Memory B cell (primary cell): Measurements from ENCODE around the gene CA9.

Source experiments
- ATAC-seq: fragments of 150-1000 bp; cut with Tn5 transposase; 2 replicates; pipeline ENCODE4 v1.10.0; 2021; ENCODE audit warnings: low read depth, mild to moderate bottlenecking, moderate library complexity
- DNase-seq, 2 donors: peaks; one replicate each; pipeline ENCODE4 v3.0.0; 2022; ENCODE audit warnings: low spot score in 2 of 2
- H3K27ac Mint-ChIP-seq: one replicate; pipeline ENCODE4 v1.8.0; 2022; ENCODE audit warnings: mild to moderate bottlenecking, moderate library complexity, mixed read lengths
- H3K27me3 Mint-ChIP-seq: one replicate; pipeline ENCODE4 v1.8.0; 2022; ENCODE audit warnings: mixed read lengths
- H3K36me3 Mint-ChIP-seq: one replicate; pipeline ENCODE4 v1.8.0; 2022; ENCODE audit warnings: mild to moderate bottlenecking, mixed read lengths
- H3K4me1 Mint-ChIP-seq: one replicate; pipeline ENCODE4 v1.8.0; 2022; ENCODE audit warnings: mixed read lengths
- H3K4me3 Mint-ChIP-seq: one replicate; pipeline ENCODE4 v1.8.0; 2022; ENCODE audit warnings: mild to moderate bottlenecking, moderate library complexity, mixed read lengths
- H3K9me3 Mint-ChIP-seq: one replicate; pipeline ENCODE4 v1.8.0; 2022; ENCODE audit warnings: mixed read lengths

Gene CA9

DNA sequence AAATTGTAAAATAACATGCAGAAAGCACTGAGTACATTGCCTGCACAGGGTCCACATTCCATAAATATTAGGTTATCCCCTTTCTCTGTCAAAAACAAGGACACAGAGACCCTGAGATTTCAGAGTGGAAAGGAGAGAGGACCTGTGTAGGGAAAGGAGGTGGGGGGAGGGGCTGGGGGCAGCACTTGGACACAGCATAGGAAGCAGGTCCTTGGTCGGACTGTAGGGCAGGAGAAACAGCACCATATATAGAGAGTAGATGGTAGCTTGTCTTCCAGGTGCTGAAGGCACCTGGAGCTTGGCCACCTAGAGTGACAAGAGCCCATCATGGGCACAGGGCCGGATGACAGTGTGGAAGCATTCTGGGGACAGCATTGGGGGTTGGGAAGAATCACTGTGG, 13.6 kb downstream of the CA9 start:
- H3K27me3 Mint-ChIP-seq = no peaks in the 10 kb centered on the region
- no peaks in the 10 kb centered on the region for H3K36me3 Mint-ChIP-seq
- no peak for DNase-seq
- ATAC-seq = no peak
- peaks cover 12% of the 10 kb centered on the region for H3K4me1 Mint-ChIP-seq
- H3K9me3 Mint-ChIP-seq = no peaks in the 10 kb centered on the region
- H3K27ac Mint-ChIP-seq = no peak overlapping the region
- no peak overlapping the region for H3K4me3 Mint-ChIP-seq

DNA sequence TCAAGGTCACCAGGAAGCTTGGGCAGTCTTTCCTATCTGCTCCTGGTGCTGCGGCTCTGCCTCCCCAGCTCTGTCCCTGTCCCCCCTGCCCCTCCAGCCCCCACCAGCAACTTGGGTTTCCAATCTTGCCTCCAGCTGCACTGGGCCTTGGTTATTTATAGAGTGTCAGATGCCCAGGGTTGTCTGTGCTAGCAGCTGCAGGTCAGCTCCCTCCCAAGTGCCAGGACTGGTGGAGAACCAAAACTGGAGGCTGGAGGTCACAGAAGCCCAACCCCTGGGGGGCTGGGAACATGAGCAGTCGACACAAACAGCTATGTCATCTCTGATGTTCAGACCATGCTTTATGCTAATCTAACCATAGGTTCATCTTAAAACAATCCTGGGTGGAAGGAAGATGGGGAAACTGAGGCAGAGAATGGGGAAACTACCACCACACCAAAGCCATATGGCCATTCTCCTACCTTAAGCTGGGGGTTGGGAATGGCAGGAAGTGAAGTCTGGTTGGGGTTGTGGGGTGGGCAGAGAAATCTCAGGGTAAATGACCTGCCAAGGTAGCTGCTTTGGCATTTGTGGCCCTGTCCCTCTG, 14.3 kb downstream of the CA9 start:
- no peaks in the 10 kb centered on the region for H3K27me3 Mint-ChIP-seq
- no peaks in the 10 kb centered on the region for H3K9me3 Mint-ChIP-seq
- peaks cover 9% of the 10 kb centered on the region for H3K4me1 Mint-ChIP-seq
- no peaks in the 10 kb centered on the region for H3K36me3 Mint-ChIP-seq
- no peak for DNase-seq
- H3K4me3 Mint-ChIP-seq = no peak overlapping the region
- H3K27ac Mint-ChIP-seq = no peak overlapping the region
- no peak for ATAC-seq

DNA sequence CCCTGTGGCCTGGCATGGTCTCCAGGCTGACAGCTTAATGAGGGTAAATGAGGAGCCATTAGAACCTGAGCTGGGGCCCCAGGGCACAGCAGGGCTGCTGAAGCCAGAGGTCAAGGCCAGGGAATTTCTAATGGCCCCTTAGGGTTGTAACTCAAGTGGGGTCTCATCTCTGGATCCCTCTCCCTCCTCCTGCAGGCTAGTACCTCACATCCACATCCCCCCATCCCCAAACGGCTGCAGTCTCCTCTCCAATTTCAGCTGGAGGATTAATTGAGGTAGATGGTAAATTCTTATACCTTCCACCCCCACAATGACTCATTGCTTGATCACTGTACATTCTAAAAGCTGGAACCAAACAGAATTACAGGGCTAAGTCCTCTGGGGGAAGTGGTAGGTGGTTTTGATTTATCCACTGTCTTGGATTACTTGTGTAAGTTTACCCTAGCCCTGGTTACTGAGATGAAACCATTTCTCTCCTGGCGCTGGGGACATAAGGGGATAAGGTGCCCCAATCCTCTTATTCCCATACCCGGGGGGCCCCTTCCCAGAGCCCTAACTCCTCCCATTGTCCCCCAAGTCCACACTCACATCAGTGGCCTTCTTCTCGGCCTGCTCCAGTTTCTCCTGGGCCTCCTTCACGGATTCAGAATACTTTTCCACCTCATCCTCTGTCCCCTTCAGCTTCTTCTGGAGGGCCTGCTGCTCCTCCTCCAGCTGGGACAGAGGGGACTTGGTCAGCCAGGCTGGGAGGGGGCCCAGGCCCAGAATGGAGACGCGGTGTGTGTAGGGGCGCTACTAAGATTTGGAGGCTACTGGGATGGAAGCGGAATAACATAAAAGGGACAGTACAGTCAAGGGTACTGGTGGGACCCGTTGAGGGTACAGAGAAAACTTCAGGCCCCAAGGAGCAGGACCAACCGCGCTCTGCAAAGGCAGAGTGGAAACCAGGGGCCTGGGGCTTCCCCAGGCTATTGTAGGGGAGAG, 15.1 kb downstream of the CA9 start:
- no peaks in the 10 kb centered on the region for H3K27me3 Mint-ChIP-seq
- peaks cover 7% of the 10 kb centered on the region for H3K4me1 Mint-ChIP-seq
- no peaks in the 10 kb centered on the region for H3K36me3 Mint-ChIP-seq
- no peak overlapping the region for H3K27ac Mint-ChIP-seq
- ATAC-seq = no peak
- no peak for DNase-seq
- no peaks in the 10 kb centered on the region for H3K9me3 Mint-ChIP-seq
- peak overlapping the region; percentile 63 for H3K4me3 Mint-ChIP-seq

DNA sequence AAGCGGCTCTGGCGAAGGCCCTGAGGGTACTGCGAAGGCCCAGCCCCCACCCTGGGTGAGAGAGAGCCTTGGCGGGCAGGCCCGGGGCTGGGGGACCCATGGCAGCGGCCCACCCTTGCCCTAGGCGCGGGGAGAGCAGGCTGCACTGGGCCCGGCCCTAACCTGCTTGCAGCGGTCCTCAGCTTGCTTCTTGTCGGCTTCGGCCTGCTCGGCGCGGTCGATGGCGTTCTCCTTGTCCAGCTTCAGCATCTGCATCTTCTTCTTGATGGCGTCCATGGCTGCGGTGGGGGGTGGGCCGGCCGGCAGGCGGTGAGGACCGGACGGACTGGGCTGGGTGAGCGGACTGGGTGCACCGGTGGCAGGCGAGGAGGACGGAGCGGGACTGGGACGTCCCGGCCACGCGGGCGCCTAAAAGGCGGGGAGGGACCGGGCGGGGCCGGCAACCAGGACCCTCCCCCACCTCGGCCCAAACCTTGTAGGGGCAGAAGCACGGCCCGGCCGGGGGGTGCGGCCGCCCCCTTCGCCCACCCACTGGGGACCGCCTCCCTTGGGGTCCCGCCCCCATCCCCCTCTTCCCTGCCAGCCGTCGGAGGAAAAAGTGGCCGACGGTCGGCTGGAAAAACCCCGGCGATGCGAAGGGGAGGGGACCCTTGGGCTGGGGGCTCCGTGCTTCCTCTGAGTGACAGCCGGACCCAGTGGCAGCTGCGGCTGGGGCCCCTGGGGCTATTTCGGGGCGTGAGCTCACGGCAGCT, 16.0 kb downstream of the CA9 start, which contains the start of gene TPM2:
TSS of gene TPM2 (minus strand) at position 384 of the 752 bp plus-strand sequence. CDS start at position 276, 108 bp downstream.
- H3K9me3 Mint-ChIP-seq = no peaks in the 10 kb centered on the region
- ATAC-seq = peak; percentile 27

DNA sequence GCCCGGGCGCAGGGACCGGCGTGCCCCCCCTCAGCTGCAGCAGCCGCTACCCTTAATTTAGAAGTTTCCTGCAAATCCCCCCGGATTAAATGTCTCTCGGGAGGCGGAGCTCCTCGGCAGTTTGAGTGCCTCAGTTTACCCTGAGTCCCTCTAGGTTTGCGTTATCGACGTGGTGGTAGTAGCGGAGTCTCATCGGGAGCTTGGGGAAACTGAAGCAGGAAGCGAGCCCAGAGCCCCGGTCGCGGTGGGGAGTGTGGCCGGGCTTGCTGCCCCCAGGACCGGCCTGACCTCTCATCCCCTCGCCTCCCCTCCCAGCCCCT, 16.5 kb downstream of the CA9 start:
- H3K4me1 Mint-ChIP-seq = peaks cover 7% of the 10 kb centered on the region
- ATAC-seq (peak; percentile 17), DNase-seq (no peak)
- H3K27ac Mint-ChIP-seq = no peak overlapping the region
- H3K36me3 Mint-ChIP-seq = no peaks in the 10 kb centered on the region
- no peaks in the 10 kb centered on the region for H3K27me3 Mint-ChIP-seq
- no peaks in the 10 kb centered on the region for H3K9me3 Mint-ChIP-seq
- peak overlapping the region; percentile 79 for H3K4me3 Mint-ChIP-seq

More for the DNA sequence above, 16.0 kb downstream of the CA9 start, which contains the start of gene TPM2:
- Mint-ChIP-seq H3K27me3 (no peaks in the 10 kb centered on the region), H3K4me3 (peak within 1 kb of the TSS; percentile 95), H3K4me1 (peaks cover 7% of the 10 kb centered on the region), H3K36me3 (no peaks in the 10 kb centered on the region), H3K27ac (peak within 1 kb of the TSS; percentile 79)
- no peak for DNase-seq

DNA sequence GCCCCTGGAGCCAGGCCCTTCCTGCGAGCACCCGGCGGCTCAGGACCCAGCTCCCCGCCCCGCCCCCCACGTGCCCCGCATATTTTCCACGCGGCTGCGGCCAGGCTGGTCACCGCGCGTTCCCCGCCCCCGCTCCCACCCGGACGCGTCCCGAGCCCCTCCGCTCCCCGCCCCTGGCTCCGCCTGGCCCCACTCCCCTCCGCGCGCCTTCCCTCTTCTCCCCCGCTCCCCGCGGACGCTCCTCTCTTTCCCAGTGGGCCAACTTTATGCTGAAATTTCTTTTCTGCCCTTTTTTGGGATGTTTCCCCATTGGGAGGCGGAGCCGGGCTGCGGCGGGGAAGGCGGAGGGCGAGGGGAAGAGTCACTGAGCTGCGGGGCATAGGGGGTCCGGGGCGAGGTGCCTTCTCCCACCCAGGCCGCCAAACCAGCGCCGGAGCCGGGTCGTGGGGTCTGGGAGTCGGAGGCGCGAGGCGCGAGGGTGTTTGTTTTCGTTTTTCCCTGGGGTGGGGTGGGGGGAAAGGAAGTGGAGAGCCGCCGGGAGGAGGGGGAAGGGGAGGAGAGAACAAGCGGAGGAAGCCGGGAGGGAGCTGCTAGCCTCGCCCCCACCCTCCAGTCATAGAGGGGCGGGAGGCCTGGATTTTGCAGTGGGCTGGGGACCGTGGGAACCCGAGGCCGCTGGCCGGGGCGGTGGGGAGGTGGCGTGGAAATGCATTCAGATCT, 17.0 kb downstream of the CA9 start:
- H3K9me3 Mint-ChIP-seq = no peaks in the 10 kb centered on the region
- ATAC-seq (peak; percentile 42), DNase-seq (peak in 1 of 2 donors; percentile 20)
- no peaks in the 10 kb centered on the region for H3K27me3 Mint-ChIP-seq
- H3K4me3 Mint-ChIP-seq = peak overlapping the region; percentile 95
- peaks cover 7% of the 10 kb centered on the region for H3K4me1 Mint-ChIP-seq
- H3K27ac Mint-ChIP-seq = peak overlapping the region; percentile 79
- H3K36me3 Mint-ChIP-seq = no peaks in the 10 kb centered on the region

DNA sequence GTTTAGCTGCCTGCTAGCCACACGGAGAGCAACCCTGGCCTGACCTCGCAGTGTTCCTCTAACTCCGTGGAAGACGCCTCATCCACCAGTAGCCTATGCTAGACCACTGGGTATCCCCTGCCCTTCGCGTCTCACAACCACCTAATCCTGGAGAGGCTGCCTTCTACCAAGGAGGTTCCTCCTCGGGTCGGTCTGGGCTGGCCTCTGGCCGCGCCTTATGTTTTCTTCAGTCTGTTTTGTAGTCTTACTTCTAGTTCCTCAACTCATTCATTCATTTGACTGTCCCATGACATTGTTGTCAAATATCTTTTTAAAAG, 17.6 kb downstream of the CA9 start:
- Mint-ChIP-seq H3K9me3 (no peaks in the 10 kb centered on the region), H3K27me3 (no peaks in the 10 kb centered on the region)

DNA sequence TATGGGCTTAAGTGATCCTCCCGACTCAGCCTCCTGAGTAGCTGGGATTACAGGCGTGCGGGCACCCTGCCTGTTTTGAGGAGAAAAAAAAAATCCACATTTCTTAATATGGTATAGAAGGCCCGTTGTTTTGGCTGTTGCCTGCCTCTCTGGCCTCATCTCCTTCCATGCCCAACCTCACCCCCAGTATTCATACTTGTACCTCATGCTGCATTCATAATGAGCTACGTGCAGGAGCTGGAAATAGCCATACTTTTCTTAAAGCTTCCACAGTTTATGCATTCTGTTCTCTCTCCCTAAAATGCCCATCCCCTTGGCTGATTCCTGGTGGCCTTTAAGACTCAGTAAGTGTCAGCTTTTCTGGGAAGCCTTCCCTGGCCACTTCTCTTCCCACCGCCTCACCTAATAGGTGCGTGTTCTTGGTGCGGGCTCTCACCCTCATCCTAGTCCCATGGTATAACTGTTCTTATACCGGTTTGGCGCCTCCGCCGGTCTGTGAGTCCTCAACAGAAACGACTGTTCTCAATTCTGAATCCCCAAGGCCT, 18.1 kb downstream of the CA9 start:
- Mint-ChIP-seq H3K9me3 (no peaks in the 10 kb centered on the region), H3K27ac (peak overlapping the region; percentile 79), H3K4me3 (peak overlapping the region; percentile 95)

More for the DNA sequence above, 17.6 kb downstream of the CA9 start:
- Mint-ChIP-seq H3K4me1 (peaks cover 7% of the 10 kb centered on the region), H3K36me3 (no peaks in the 10 kb centered on the region), H3K4me3 (peak overlapping the region; percentile 95), H3K27ac (peak overlapping the region; percentile 79)
- DNase-seq (no peak), ATAC-seq (peak; percentile 43)

DNA sequence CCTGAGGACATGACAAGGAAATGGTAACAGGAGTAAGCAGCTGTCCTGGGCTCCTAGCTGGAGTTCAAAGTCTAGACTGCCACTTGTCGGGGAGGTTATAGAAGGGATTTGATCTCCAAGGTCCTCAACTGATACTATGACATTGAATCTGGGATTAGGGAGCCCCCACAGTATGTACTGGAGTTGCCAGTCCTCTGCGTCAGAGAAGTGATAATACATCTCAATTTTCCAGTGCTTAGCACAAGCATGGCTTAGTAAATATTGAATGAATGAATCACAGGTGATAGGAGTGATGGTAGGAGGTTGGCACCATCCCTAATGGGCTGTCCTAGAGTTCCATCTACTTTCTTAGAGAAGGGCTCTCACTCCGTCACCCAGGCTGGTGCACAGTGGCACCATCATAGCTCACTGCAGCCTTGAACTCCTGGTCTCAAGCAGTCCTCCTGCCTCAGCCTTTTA, 22.2 kb downstream of the CA9 start:
- no peak for ATAC-seq
- Mint-ChIP-seq H3K27ac (no peak overlapping the region), H3K4me1 (peaks cover 8% of the 10 kb centered on the region)

More for the DNA sequence above, 18.1 kb downstream of the CA9 start:
- ATAC-seq (no peak), DNase-seq (no peak)
- Mint-ChIP-seq H3K27me3 (no peaks in the 10 kb centered on the region), H3K4me1 (peaks cover 13% of the 10 kb centered on the region), H3K36me3 (no peaks in the 10 kb centered on the region)

DNA sequence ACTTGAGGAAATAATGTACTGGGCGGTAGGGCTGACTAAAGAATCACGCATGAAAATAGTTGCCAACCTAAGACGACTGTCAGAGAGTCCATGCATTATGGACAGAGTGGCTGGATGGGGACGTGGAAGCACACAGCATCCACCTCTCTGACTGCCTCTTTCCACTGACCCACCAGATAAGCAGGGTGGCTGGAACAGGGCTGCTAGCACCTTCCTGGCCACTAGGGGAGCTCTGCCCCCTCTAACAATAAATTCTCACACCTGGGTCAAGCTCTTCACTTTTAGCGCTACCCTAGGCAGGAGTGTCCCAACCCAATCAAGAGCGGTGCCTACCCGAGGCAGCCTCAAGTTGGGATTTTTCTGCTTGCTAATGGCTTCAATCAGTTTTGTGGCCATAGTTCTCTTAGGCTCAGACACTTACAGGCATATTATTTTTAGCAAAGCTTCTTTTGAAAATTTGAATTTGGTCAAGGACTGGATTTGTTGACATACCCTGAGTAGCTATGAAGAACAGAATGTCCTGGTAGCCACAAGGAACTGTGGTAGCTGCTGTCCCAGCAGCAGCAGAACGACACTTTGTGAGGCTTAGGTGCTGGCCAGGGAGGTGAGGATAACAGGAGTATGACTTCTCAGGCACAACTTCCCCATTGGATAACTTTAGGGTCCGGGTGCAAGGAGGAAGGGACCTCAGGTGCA, 22.9 kb downstream of the CA9 start:
- peak; percentile 57 to 58 for DNase-seq
- Mint-ChIP-seq H3K27ac (peak overlapping the region; percentile 2), H3K36me3 (peaks cover 4% of the 10 kb centered on the region), H3K4me1 (peaks cover 6% of the 10 kb centered on the region), H3K4me3 (no peak overlapping the region), H3K27me3 (no peaks in the 10 kb centered on the region), H3K9me3 (no peaks in the 10 kb centered on the region)
- peak; percentile 96 for ATAC-seq

More for the DNA sequence above, 22.2 kb downstream of the CA9 start:
- DNase-seq = no peak
- H3K4me3 Mint-ChIP-seq = no peak overlapping the region
- peaks cover 4% of the 10 kb centered on the region for H3K36me3 Mint-ChIP-seq
- H3K27me3 Mint-ChIP-seq = no peaks in the 10 kb centered on the region
- no peaks in the 10 kb centered on the region for H3K9me3 Mint-ChIP-seq

DNA sequence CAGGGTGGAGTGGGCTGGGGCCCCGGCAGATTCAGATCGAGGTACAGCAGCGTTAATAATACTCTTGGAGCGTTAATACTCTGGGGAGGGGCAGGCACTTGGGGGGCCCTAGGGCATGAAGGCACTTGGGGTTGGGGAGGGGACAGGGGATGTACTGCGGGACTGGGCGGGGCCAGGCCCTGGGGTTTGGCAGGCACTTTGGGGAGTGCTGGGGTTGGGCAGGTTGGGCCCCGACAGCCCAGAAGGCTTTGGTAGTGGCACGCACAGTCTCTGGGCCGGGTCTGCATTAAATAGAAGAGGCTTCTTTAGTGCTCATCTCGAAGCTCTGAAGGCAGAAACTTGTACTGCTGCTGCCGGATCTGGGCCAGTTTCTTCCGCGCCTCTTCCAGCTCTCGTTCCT, 23.8 kb downstream of the CA9 start:
- Mint-ChIP-seq H3K9me3 (no peaks in the 10 kb centered on the region), H3K4me3 (no peak overlapping the region), H3K27ac (peak overlapping the region; percentile 2), H3K36me3 (peaks cover 4% of the 10 kb centered on the region), H3K27me3 (no peaks in the 10 kb centered on the region), H3K4me1 (peaks cover 6% of the 10 kb centered on the region)
- no peak for DNase-seq
- ATAC-seq = no peak

DNA sequence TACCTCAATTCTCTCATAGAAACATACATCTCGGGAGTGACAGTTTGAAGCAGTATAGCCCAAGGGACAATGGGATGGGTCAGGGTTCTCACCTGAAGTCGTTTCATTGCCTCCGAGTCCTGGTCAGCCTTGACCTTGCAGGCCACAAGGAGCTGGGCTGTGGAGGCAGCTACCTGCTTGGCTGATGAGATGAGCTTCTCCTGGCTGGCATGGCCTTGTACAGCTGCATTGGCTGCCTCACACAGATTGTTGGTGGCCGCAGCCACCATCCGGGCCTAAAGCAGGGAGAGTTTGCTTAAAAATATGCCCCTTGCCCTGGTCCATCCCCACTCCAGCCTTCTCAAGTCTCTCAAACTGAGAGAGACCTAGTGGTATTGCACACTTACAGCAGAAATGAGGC, 24.5 kb downstream of the CA9 start:
- no peak for ATAC-seq
- H3K27ac Mint-ChIP-seq = no peak overlapping the region

DNA sequence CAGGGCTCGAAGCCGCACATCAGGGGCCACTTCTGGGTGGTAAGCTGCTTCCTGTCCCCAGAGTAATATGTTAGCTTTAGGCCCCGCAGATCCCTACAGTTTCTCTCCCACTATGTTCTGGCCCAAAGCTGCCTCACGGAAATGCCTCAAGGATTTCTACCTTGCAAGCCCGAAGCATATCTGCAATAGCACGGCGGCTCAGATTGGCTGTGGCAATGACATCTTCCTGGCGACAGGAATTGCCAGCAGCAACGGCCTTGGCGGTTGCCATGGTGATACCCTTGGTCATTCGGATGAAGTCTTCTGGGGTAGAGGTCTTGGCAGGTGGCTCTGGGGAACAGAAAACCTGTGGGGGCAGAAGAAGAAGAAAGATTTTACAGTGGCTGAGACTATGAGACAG, 26.3 kb downstream of the CA9 start:
- H3K36me3 Mint-ChIP-seq = peaks cover 23% of the 10 kb centered on the region
- no peak overlapping the region for H3K27ac Mint-ChIP-seq
- DNase-seq (no peak), ATAC-seq (no peak)
- H3K27me3 Mint-ChIP-seq = no peaks in the 10 kb centered on the region
- peaks cover 6% of the 10 kb centered on the region for H3K4me1 Mint-ChIP-seq
- no peaks in the 10 kb centered on the region for H3K9me3 Mint-ChIP-seq
- no peak overlapping the region for H3K4me3 Mint-ChIP-seq

More for the DNA sequence above, 24.5 kb downstream of the CA9 start:
- H3K9me3 Mint-ChIP-seq = no peaks in the 10 kb centered on the region
- H3K4me1 Mint-ChIP-seq = peaks cover 6% of the 10 kb centered on the region
- peaks cover 11% of the 10 kb centered on the region for H3K36me3 Mint-ChIP-seq
- no peak for DNase-seq
- H3K4me3 Mint-ChIP-seq = no peak overlapping the region
- no peaks in the 10 kb centered on the region for H3K27me3 Mint-ChIP-seq
